Hematopoietic multipotent progenitor cell treated with erythropoietin and hydrocortisone succinate and interleukin-3 and kit ligand, for 15 days (in vitro differentiated cells): ENCODE results near the gene FOXS1.
"Not testable (repeated sequence)": the region's sequence is repeated elsewhere in the genome, so short reads cannot be mapped to it uniquely, and the experiment has no call there.

ENCODE experiments used
- DNase-seq: peaks from one replicate; pipeline ENCODE4 v3.0.0-alpha.2; 2015; ENCODE audit warnings: low spot score

FOXS1 gene

DNA sequence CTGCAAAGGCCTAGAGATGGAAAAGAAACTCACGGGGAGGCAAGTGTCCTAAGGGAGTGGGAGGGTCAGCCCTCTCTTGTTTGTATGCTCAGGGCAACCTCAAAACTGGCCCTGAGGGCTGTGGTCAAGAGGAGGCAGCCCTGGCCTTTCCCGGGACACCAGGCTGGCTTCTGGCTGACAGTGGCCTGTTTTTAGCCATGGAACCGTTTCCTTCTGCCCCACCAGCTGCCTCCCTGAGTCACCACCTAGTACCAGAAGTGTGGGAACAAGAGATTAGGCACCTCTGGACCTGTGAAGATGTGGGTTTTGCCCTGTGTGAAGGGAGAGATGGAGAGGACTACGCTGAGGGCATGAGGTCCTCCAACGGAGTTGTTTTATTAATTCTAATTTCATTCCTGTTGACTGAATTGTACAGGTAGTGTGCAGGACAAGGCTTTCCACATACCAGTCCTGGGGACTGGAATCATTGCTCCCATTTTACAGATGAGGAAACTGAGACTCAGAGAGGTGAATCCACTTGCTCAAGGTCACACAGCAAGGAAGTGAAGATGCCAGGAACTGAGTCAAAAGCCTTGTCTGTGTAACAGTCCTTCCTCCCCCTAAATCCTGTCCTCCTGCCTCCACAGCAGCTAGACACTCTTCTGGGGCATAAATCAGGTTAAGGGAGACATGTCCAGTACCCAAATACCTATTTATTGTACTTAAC lies 5.5 kb downstream of the FOXS1 start:
- DNase-seq: no peak

DNA sequence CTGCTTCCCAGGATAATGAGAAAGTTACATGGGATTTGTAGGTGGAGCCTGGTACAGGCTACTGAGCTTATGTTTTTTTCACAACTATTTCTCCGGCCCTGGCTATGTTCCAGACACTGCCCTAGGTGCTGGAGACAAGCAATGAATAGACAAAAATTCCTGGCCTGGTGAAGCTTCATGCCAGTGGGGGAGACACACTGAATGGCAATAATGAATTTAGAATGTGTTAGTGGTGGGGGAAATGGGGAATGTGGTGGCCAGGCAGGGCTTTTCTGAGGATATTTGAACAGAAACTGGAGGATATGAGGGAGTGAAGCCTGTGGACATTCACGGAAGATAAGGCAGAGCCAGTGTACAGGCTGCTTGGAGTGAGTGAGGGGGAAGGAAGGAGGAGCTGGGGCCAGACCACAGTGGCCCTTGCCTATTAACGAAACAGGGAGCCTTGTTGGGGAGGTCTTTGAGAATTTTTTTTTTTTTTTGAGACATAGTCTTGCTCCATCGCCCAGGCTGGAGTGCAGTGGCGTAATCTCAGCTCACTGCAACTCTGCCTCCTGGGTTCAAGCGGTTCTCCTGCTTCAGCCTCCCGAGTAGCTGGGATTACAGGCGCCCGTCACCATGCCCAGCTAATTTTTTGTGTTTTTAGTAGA lies 6.6 kb downstream of the FOXS1 start:
- DNase-seq: no peak

DNA sequence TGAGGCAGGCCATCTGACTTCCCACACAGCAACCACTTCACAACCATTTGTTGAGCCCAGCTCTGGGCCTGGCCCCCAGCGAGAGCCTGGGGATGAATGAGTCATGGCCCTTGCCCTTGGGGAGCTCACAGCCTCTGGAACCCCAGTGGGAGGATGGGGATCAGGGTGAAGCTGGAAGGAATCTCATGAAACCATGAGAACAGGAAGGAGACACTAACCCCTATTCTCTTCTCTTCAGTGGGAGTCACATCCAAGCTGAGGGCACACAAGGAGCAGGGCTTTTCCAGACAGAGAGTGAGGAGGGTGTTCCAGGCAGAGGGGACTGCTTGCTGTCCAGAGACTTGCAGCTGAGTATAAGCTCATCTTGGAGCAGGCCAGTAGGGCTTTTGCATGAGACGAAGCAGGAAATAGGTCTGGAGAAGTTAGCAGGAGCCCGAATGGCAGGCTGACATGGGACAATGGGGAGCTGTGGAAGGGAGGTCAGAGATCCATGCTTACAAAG lies 7.5 kb downstream of the FOXS1 start:
- no peak for DNase-seq

DNA sequence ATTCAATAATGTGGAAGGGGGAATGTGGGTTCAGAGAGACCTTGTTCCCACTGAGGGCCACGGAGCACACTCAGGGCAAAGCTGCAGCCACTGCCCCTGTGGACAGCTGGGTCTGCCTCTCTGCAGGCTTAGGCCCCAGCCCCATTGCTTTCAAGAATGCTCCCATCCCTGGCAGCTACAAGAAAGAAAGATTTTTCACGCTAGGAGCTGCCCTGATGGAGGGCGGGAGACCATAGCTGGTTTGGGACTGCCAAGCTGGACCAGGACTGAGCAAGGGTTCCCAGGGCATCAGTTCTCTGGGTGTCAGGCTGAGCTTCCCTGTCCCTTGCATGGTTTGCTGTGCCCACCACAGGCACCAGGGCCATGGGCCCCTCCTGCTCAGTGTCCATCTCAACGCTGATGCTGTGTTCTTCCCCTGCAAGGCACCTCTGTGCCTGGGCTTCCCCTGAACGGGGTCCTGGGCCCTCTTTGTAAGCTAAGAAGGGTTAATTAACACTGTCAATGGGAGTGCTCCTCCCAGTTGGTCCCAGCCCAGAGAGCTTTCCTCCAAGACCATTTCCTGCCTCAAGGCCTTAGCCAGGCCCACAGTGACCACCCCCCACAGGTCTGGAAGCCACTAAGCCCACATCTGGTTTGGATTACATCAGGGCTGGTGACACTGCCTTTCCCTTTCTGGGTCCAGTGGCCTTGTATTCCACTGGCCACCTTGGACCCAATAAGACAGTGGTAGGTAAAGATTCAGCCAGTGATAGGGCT lies 8.4 kb downstream of the FOXS1 start:
- DNase-seq: no peak

DNA sequence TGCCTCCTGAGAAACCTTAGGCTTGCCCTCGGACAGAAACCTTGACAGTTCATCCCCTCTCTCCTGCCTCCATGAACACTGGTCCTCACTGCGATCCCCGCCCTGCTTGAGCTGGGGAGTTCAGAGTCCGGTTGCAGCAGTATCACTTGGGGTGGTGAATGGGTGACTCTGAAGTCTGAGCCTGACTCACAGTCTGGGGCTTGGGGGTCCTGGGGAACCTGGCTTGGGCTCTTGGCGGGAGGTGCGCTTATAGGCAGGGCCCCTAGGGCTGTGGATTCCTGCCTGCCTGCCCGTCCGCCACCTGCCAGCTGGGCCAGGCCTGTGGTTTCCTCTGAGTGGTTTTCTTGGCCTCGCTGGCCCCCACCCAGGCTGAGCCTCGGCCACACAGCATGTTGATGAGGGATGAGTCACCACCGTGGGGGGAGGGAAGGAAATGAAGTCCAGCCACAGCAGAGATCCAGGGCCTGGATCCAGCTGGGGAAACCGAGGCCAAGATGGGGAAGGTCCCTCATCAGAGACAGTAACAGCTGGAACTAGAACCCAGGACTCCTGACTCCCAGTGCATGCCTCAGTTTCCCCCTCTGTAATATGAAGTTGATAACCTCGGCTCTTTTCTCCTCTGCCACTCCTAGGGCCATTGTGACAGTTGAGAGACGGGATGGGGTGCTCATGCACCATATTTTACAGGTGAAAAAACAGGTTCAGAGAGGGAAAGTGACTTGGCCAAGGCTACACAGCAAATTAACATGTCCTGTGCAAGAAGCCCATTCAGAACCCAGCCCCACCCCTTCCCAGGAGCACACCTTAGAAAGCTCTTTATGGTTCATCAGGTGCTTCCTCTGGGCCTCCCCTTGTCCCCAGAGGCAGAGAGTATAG lies 9.2 kb downstream of the FOXS1 start:
- DNase-seq: no peak

DNA sequence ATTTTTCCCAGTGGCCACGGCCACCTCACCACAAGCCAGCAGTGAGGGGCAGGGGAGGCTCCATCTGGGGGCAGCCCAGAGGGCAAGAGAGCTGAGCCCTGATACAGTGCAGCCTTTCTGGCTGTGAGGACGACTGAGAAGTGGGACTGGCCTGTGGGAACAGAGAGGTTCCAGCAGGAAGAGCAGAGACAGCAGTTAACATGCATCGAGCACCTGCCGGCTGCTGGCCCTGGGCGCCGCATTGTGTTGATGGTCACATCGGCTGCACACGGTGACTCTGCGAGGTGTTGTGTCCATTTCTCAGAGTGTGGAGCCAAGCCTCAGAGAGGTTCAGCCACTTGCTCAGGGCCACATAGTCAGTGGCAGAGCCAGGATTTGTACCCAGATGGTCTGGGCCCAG lies 9.8 kb downstream of the FOXS1 start:
- DNase-seq: no peak

DNA sequence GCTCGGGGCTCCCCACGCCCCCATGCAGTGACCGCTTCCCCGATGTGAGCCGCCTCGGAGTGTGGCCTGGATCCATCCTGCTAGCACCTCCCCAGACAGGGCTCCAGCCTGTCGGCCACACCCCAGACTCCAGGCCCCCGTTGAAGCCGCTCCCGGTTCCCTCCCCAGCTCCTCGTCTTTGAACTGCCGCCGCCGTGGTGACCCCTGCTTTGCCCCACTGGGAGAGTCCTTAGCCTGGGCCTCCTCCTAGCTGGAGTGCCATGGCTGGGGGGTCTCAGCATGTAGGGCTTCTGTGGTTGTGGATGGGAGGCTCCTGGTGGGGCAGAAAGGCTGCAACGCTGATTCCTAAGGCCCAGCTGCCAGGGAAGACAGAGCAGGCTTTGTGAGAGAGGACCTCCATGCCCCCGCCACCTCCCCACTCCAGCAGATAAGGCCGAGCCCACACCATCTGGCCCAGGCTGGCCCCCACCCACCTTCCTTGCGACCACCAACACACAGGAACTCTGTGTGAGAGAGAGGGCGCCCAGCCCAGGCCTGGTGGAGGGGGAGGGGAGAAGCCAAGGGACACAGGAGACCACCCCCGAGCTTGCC lies 11.4 kb downstream of the FOXS1 start:
- no peak for DNase-seq

DNA sequence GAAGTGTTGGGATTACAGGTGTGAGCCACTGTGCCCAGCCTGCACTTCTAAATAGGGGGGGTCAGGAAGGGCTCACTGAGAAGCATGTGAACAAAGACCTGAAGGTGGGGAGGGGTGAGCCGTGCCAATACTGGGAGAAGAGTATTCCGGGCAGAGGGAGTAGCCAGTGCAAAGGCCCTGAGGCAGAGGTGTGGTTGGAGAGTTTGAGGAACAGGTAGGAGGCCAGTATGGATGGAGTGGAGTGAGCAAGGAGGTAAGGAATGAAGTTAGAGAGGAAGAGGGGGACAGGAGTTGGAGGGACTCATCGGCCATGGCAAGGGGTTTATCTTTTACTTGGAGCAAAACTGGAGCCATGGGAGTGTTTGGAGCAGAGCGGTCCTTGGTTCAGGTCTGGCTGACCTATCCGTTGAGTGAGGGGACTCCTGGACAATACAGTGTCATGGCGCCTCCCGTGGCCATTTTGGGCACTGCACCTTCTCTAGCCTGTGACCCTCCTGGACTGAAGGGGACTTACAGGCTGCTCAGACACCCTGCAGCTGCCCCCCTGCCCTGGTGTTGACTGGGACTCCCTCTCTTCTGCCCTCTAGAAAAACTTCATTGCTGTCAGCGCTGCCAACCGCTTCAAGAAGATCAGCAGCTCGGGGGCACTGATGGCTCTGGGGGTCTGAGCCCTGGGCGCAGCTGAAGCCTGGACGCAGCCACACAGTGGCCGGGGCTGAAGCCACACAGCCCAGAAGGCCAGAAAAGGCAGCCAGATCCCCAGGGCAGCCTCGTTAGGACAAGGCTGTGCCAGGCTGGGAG lies 12.1 kb downstream of the FOXS1 start:
- DNase-seq: peak; percentile 59

DNA sequence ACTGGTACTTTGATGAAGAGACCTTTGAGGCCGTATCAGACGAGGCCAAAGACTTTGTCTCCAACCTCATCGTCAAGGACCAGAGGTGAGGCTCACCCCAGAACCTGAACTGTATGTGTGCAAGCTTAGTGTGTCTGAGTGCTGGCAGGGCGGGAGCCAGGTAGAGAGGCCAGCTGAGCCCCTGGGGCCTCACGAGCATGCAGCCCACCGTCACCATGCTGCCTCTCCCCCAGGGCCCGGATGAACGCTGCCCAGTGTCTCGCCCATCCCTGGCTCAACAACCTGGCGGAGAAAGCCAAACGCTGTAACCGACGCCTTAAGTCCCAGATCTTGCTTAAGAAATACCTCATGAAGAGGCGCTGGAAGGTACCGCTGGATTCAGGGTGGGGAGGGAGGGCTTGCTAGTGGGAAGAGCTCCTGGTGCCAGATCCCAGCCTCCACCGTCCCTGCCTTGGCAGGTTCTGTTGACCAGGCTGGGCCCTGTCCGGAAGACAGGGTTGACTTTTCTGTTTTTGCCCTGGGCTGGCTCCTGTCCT lies 13.6 kb downstream of the FOXS1 start:
- no peak for DNase-seq

DNA sequence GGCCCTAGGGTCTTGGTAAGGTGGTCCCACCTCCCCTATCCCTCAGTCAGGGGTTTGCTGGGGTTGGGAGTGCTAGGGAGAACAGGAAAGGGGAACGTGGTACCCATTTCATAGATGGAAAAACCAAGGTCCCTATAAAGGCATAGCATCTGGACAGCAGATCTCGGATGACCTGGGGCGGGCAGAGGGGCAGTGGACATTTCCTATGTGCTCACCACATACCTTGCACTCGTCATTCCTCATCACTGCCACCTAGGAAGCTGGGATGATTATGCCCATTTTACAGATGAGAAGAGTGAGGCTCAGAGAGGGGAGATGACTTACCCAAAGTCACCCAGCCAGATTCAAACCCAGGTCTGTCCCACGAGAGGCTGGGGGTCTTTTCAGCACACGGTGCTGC lies 14.2 kb downstream of the FOXS1 start:
- no peak for DNase-seq

DNA sequence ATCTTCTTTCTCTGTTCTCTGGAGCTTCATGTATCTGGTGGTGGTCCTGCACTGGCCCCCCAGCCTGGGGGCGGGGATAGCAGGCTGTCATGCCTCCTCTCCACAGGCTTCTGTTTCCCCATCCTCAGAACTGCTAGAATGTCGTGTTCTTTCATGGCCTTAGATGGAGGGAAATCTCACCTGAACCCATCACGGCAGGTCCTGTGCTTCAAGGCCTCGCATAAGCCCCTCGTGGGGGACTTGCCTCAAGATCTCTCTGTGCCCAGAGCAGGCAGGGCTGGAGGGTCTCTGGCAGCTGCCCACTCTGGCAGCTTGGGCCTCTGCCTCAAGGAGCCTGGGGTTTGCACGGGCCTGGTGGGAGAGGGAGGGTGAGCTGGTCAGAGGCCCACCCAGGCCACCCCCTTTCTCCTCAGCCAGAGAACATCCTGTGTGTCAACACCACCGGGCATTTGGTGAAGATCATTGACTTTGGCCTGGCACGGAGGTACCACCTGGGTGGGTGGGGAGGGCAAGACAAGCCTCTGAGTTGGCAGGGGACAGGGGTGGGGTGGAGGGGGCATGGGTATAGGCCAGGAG lies 14.9 kb downstream of the FOXS1 start:
- DNase-seq: no peak

DNA sequence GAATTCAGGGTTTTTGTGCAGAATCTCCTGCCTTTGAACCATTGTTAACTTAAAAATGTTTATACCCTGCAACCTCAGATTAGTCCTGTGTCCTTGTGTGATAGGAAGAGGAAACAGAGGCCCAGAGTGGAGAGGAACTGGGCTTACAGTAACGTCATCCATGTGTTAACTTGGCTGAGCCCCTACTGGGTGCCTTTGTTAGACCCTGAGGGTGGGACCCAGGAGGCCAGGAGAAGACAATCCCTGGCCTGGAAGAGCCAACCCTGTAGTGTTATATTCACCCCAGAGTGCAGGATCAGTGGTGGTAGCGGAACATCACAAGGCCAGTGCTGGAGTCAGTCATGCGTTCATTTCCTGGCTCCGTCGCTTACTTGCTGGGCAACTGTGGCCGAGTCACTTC lies 15.7 kb downstream of the FOXS1 start:
- no peak for DNase-seq

DNA sequence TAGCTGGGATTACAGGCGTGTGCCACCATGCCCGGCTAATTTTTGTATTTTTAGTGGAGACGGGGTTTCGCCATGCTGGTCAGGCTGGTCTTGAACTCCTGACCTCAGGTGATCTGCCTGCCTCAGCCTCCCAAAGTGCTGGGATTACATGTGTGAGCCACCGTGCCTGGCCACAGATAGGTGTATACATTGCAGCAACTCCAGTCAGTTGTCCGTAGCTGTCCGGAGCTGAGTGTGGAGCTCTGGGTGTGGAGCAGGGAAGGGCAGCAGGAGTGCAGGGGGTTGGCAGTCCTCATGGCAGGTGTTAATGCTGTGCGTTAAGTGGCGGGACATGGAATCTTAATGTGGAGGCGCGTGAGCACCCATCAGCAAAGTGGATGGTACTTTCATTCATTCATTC lies 17.4 kb downstream of the FOXS1 start:
- not testable (repeated sequence) for DNase-seq

DNA sequence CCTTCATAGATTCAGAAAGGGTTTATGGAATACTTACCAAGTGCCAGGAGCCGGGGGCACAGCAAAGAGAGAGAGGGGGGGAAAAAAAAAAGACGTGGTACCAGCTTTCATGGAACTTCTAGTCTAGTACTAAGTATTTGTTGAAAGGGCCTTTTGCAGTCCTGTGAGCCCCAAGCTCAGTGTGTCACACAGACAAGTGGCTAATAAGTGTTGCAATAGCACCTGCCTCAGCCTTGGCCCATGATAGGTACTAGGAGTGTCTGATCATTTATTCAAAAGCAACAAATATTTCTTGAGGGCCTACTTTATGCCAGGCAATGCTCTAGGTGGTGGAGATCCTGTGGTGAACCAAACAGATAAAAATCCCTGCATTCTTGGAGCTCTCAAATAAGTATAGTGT lies 18.3 kb downstream of the FOXS1 start:
- no peak for DNase-seq

DNA sequence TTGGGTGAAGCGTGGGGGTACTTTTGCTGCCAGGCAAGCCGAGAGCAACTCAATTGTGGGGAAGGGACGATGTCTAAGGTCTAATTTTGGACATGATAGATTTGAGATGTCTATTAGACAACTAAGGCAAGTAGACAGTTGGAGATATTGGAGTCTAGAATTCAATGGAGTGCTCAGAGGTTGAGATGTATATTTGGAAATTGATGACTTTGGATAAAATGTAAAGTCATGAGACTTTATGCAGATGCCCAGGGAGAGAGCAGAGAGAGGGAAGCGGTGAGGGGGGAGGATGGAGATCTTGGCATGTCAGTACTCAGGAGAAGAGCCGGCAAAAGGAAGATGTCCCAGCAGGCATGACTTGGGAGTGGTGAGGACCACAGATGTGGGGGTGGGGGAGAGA lies 19.3 kb downstream of the FOXS1 start:
- no peak for DNase-seq

DNA sequence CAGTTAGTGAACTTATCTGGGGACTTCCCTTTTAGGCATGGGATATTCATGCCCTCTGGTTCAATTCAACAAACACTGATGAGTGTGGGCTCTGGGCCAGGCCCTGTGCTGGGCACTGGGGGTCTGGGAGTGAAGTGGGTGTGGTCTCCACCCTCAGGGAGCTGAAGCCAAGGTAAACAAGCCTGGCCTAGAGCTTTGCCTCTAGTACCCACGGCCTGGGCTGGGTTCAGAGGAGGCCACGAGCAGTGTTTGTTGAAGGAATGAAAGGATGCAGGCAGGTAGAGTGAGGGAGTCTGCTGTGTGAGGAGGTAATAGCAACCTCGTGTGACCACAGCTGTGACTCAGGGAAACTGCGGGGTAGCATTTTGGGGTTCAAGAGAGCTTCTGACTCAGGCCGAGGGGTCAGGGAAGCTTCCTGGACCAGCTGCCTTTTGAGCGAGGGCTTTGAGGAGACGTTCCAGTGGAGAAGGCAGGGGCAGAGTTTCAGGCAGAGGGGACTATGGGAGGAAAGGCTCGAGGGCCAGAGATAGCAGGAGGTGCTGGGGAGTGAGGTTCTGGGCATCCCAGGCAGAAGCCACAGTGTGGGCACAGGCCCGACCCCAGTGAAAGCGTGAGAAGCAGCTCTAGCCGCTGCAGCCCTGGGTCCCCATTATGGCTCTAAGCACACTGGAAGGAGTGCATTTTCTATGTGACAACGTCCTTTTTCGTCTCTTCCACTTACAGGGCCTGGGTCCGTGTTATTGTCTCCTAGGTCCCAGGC lies 20.7 kb downstream of the FOXS1 start:
- DNase-seq: no peak

DNA sequence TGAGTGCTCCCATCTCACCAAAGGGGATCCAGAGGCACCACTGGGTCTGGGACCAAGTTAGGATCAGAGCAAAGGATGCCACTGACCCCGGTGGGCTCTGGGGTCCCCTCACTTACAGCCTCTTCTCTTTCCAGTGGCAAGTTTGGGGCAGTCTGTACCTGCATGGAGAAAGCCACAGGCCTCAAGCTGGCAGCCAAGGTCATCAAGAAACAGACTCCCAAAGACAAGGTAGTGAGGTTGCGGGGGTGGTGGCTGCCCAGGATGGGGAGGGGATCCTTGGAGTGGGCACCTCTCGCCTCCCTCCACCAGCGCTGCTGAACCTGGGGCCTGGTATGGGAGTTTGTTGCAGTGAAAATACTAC lies 21.3 kb downstream of the FOXS1 start:
- DNase-seq: no peak

DNA sequence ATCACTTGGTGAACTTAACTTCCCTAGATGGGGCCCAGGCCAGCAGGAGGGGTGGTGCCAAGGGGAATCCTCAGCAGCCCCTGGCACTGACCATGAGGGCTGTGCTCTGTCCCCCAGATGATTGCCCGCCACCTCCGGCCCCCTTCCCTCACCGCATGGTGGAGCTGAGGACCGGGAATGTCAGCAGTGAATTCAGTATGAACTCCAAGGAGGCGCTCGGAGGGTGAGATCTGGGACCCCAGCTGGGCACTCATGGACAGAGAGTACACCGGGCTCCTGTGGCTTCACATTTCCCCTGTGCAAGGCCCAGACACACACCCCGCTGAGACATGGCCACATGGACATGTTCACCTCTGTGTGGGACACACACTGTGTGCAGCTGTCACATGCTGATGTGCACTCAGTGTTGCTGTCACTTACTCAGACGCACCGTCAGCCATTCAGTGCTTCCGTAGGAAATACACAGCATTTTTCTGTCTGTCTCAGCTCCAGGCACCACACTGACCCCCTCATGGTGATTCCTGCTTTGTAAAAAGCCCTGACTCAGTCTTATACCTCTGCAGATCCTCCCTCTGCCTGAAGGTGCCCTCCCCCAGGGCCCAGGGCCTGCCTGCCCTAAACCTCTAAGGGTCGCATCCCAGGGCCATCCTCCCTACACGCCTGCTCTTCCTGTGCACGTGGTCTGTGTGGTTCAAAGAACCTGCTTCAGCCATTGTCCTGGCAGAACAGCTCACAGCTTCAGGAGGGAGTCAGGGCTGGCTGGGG lies 21.9 kb downstream of the FOXS1 start:
- DNase-seq: no peak
